CD4-positive, alpha-beta T cell (primary cell): ENCODE results near the gene TGDS. TPM values are rescaled to one million over a fixed set of nuclear protein-coding genes. Genes with fewer than 3 reads are reported as not detected.

Source experiments
- ATAC-seq: fragments of 200-7000 bp; cut with Tn5 transposase; one replicate; pipeline ENCODE4 v1.10.0; 2022; ENCODE audit warnings: mild to moderate bottlenecking; ENCODE audit not compliant: poor library complexity
- CTCF ChIA-PET: fragments of 350-600 bp; sonication (Branson Sonifier 250); formaldehyde crosslinking; loops from one replicate; lab custom pipeline; 2021; ENCODE audit warnings: antibody characterized with exemption, inconsistent platforms; lab: Charles Lee
- POLR2A ChIA-PET: fragments of 350-600 bp; sonication (Branson Sonifier 250); formaldehyde crosslinking; loops from one replicate; lab custom pipeline; 2021; ENCODE audit warnings: antibody characterized with exemption, inconsistent platforms; lab: Charles Lee
- DNase-seq, 14 experiments: peaks; one replicate each; pipeline ENCODE4 v3.0.0-alpha.2; 2013 to 2020; ENCODE audit warnings: mixed read lengths in 2 of 14
- H3K27ac ChIP-seq, 2 donors: one replicate each; pipeline versions ENCODE4 v1.5.1 to v1.7.0; 2013; ENCODE audit warnings: low read length in 2 of 2, low read depth in 1 of 2, mild to moderate bottlenecking in 1 of 2
- H3K27me3 ChIP-seq, 2 experiments: 1 replicate in 1 of 2; 2 replicates in 1 of 2; pipeline versions ENCODE4 v1.6.1 to v1.7.0; 2013; ENCODE audit warnings: low read length in 2 of 2, control low read depth in 1 of 2, mild to moderate bottlenecking in 1 of 2, moderate library complexity in 1 of 2; ENCODE audit not compliant: insufficient read depth in 2 of 2, control insufficient read depth in 1 of 2
- H3K36me3 ChIP-seq: one replicate; pipeline ENCODE4 v1.6.1; 2013; ENCODE audit warnings: low read length, control low read depth; ENCODE audit not compliant: insufficient read depth
- H3K4me1 ChIP-seq: one replicate; pipeline ENCODE4 v1.6.1; 2013; ENCODE audit warnings: low read length, control low read depth; ENCODE audit not compliant: insufficient read depth
- H3K4me3 ChIP-seq: one replicate; pipeline ENCODE4 v1.5.1; 2013; ENCODE audit warnings: mild to moderate bottlenecking, low read length, moderate library complexity
- H3K9me3 ChIP-seq, 2 experiments: 1 replicate in 1 of 2; 2 replicates in 1 of 2; pipeline versions ENCODE4 v1.6.1 to v1.7.0; 2013; ENCODE audit warnings: low read length in 2 of 2, mild to moderate bottlenecking in 2 of 2, control low read depth in 1 of 2, moderate library complexity in 1 of 2; ENCODE audit not compliant: control insufficient read depth in 1 of 2, insufficient read depth in 1 of 2
- H3K27ac Mint-ChIP-seq: one replicate; pipeline ENCODE4 v1.8.0; 2020; ENCODE audit warnings: mixed read lengths
- H3K27me3 Mint-ChIP-seq: one replicate; pipeline ENCODE4 v1.8.0; 2021; ENCODE audit warnings: mixed read lengths
- H3K36me3 Mint-ChIP-seq: one replicate; pipeline ENCODE4 v1.8.0; 2021; ENCODE audit warnings: low read depth, mixed read lengths
- H3K4me1 Mint-ChIP-seq: one replicate; pipeline ENCODE4 v1.8.0; 2021; ENCODE audit warnings: low read depth, mixed read lengths
- H3K4me3 Mint-ChIP-seq: one replicate; pipeline ENCODE4 v1.8.0; 2020; ENCODE audit warnings: mild to moderate bottlenecking, mixed read lengths
- H3K9me3 Mint-ChIP-seq: one replicate; pipeline ENCODE4 v1.8.0; 2020; ENCODE audit warnings: mixed read lengths
- CTCF ChIP-seq: fragments of 200-600 bp; IDR thresholded peaks from one replicate; pipeline ENCODE4 v1.8.0; 2022; ENCODE audit warnings: antibody characterized with exemption, mild to moderate bottlenecking
- intact Hi-C, 2 experiments: fragments of 100-400 bp; cut with DNase I in 1 of 2; cut with micrococcal nuclease in 1 of 2; formaldehyde crosslinking; loops; one replicate each; pipeline versions ENCODE4 v1.15.1 to v1.9.0; 2023 to 2025; cut with DNase I, micrococcal nuclease
- total RNA-seq, 174 experiments: library from RNA in 2 of 174; stranded (reverse) in 2 of 174; gene quantifications; one replicate each; pipeline ENCODE4 v1.2.3 and lab custom pipeline; 2021 to 2026

TGDS gene
- total RNA-seq, 2 experiments from 2014 or later = 4.1 to 4.6 TPM

DNA sequence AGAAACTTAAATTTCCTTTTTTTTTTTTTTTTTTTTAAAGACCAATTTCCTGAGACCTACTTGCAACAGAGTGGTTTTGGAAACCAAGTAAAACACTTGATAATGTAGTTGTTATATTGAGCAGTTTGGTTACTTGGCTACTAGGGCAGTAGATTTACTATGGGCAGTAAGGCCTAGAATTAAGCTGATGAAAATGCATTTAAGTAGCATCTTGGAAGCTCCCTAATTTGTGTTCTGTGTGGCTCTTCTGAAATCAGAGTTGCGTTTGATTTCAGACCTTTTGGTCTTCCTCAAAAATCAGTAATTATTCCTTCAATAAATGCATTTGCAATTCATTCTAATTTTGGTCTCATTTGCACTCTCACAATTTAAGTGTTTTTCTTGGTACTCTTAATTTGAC lies 6.5 kb upstream of the TGDS start:
- Mint-ChIP-seq H3K27ac (peak overlapping the region; percentile 75), H3K9me3 (no peaks in the 10 kb centered on the region), H3K27me3 (no peaks in the 10 kb centered on the region), H3K36me3 (peaks cover 15% of the 10 kb centered on the region), H3K4me1 (peaks cover 38% of the 10 kb centered on the region), H3K4me3 (peak overlapping the region; percentile 87)
- intact Hi-C loops = loop anchor here in 1 of 2 experiments (10.0 kb wide), 2 partner anchors 278 to 582 kb away; no protein-coding TSS in a partner anchor
- H3K27ac ChIP-seq = peak overlapping the region; percentile 55 to 61
- no peaks in the 10 kb centered on the region for H3K9me3 ChIP-seq
- ATAC-seq = no peak
- H3K4me3 ChIP-seq = peak overlapping the region; percentile 76
- CTCF ChIA-PET = interaction anchor here (1.4 kb wide), 1 partner anchor 23 kb away, joined by 4 read pairs; no protein-coding TSS in a partner anchor
- POLR2A ChIA-PET = interaction anchor here (0.7 to 2.3 kb wide), 4 partner anchors 15 to 314 kb away, joined by 3 to 32 read pairs (median 7); no protein-coding TSS in a partner anchor
- no peak for DNase-seq
- H3K36me3 ChIP-seq = peaks cover 9% of the 10 kb centered on the region
- TF ChIP-seq CTCF = no peak
- peaks cover 17% of the 10 kb centered on the region for H3K4me1 ChIP-seq
- H3K27me3 ChIP-seq = no peaks in the 10 kb centered on the region

GRCh38 chr13:94601446-94602431 lies 5.8 kb upstream of the TGDS start, which contains the start of gene GPR180:
TSS of gene GPR180 (plus strand) at chr13:94601857. CDS start at chr13:94601928, 71 bp downstream.
- Mint-ChIP-seq H3K27me3 (no peaks in the 10 kb centered on the region), H3K4me3 (peak within 1 kb of the TSS; percentile 87), H3K4me1 (peaks cover 31% of the 10 kb centered on the region), H3K27ac (peak within 1 kb of the TSS; percentile 75), H3K9me3 (no peaks in the 10 kb centered on the region), H3K36me3 (peaks cover 8% of the 10 kb centered on the region)
- TF ChIP-seq CTCF = no peak
- DNase-seq = peak; percentile 72 to 98 (median 84)
- intact Hi-C loops = loop anchor here (2.0 to 10.0 kb wide), 3 partner anchors 53 to 583 kb away; no protein-coding TSS in a partner anchor
- ATAC-seq = peak; percentile 98
- H3K4me3 ChIP-seq = peak within 1 kb of the TSS; percentile 76
- H3K9me3 ChIP-seq = no peaks in the 10 kb centered on the region
- ChIA-PET CTCF (interaction anchor here (1.4 kb wide), 1 partner anchor 23 kb away, joined by 4 read pairs; no protein-coding TSS in a partner anchor), POLR2A (interaction anchor here (1.0 to 2.3 kb wide), 5 partner anchors 9 to 278 kb away, joined by 3 to 32 read pairs (median 5); no protein-coding TSS in a partner anchor)
- peaks cover 5% of the 10 kb centered on the region for H3K36me3 ChIP-seq
- H3K27ac ChIP-seq = peak within 1 kb of the TSS; percentile 59 to 61
- peaks cover 17% of the 10 kb centered on the region for H3K4me1 ChIP-seq
- no peaks in the 10 kb centered on the region for H3K27me3 ChIP-seq

GRCh38 chr13:94599877-94600276 lies 3.9 kb upstream of the TGDS start:
- Histone ChIP-seq H3K4me1 (peaks cover 31% of the 10 kb centered on the region), H3K27me3 (no peaks in the 10 kb centered on the region), H3K9me3 (no peaks in the 10 kb centered on the region), H3K4me3 (no peak overlapping the region), H3K27ac (no peak overlapping the region), H3K36me3 (no peaks in the 10 kb centered on the region)
- TF ChIP-seq CTCF = no peak
- Mint-ChIP-seq H3K27me3 (no peaks in the 10 kb centered on the region), H3K9me3 (no peaks in the 10 kb centered on the region), H3K4me3 (peak overlapping the region; percentile 40), H3K27ac (no peak overlapping the region), H3K36me3 (peaks cover 7% of the 10 kb centered on the region), H3K4me1 (peaks cover 38% of the 10 kb centered on the region)
- ATAC-seq = no peak
- ChIA-PET POLR2A (no interaction called here), CTCF (no interaction called here)
- no peak for DNase-seq
- intact Hi-C loops = loop anchor here (2.0 to 10.0 kb wide), 4 partner anchors 51 to 1075 kb away; partner anchors contain the start of gene DNAJC3 (in 1 of the 2)
